Hepatocyte (in vitro differentiated cells): ENCODE measurements around the gene CIAPIN1. TPM values are rescaled to one million over a fixed set of nuclear protein-coding genes. Genes with fewer than 3 reads are reported as not detected.

ENCODE experiments used
- DNase-seq: peaks from one replicate; pipeline ENCODE4 v3.0.0-alpha.2; 2016; ENCODE audit warnings: low spot score
- H2AFZ ChIP-seq: fragments of 200-600 bp; sonication (generic); 2 replicates; pipeline ENCODE4 v1.6.0; 2016; ENCODE audit warnings: antibody characterized with exemption, mild to moderate bottlenecking
- H3K27ac ChIP-seq: fragments of 200-600 bp; sonication (generic); 2 replicates; pipeline ENCODE4 v1.5.1; 2016; ENCODE audit warnings: mild to moderate bottlenecking
- H3K27me3 ChIP-seq: fragments of 200-600 bp; sonication (generic); 2 replicates; pipeline ENCODE4 v1.6.1; 2016
- H3K36me3 ChIP-seq: fragments of 200-600 bp; sonication (generic); replicated peaks from 2 replicates; pipeline ENCODE4 v1.5.1; 2016; ENCODE audit warnings: low read depth; ENCODE audit not compliant: insufficient read depth
- H3K4me1 ChIP-seq: fragments of 200-600 bp; sonication (generic); 2 replicates; pipeline ENCODE4 v1.5.1; 2016; ENCODE audit warnings: mild to moderate bottlenecking, moderate library complexity; ENCODE audit not compliant: insufficient read depth
- H3K4me2 ChIP-seq: fragments of 200-600 bp; sonication (generic); 2 replicates; pipeline ENCODE4 v1.6.0; 2016
- H3K4me3 ChIP-seq: fragments of 200-600 bp; sonication (generic); 2 replicates; pipeline ENCODE4 v1.5.1; 2016; ENCODE audit warnings: mild to moderate bottlenecking
- H3K79me2 ChIP-seq: fragments of 200-600 bp; sonication (generic); 2 replicates; pipeline ENCODE4 v1.6.0; 2017; ENCODE audit warnings: mild to moderate bottlenecking
- H3K9me2 ChIP-seq: fragments of 200-600 bp; sonication (generic); replicated peaks from 2 replicates; pipeline ENCODE4 v1.6.0; 2017; ENCODE audit warnings: mild to moderate bottlenecking; ENCODE audit not compliant: insufficient read depth
- H3K9me3 ChIP-seq: fragments of 200-600 bp; sonication (generic); 2 replicates; pipeline ENCODE4 v1.5.1; 2016; ENCODE audit warnings: low read depth, mild to moderate bottlenecking
- H4K20me1 ChIP-seq: fragments of 200-600 bp; sonication (generic); 2 replicates; pipeline ENCODE4 v1.6.0; 2016; ENCODE audit warnings: mild to moderate bottlenecking; ENCODE audit not compliant: insufficient read depth, poor library complexity, severe bottlenecking
- EZH2 ChIP-seq: fragments of 200-600 bp; sonication (generic); IDR thresholded peaks from 2 replicates; pipeline ENCODE4 v1.6.1; 2016; ENCODE audit warnings: antibody characterized with exemption, mild to moderate bottlenecking, borderline replicate concordance
- EZH2phosphoT487 ChIP-seq: fragments of 200-600 bp; sonication (generic); IDR thresholded peaks from one replicate; pipeline ENCODE4 v1.6.1; 2018; ENCODE audit warnings: antibody characterized with exemption, mild to moderate bottlenecking, low read depth, moderate library complexity; ENCODE audit not compliant: unreplicated experiment, severe bottlenecking
- WGBS: methylation state at CpG from one replicate; pipeline ENCODE4 v1.1.6; 2016; ENCODE audit warnings: low lambda C conversion rate; ENCODE audit errors: missing lambda C conversion rate; 5-methylcytosine and 5-hydroxymethylcytosine counted together
- polyA plus RNA-seq: library from polyadenylated mRNA; unstranded; fragments of >200 nt; fragmentation: Nextera tagmentation; extraction: Ambion mirVana; gene quantifications from 2 replicates; pipeline ENCODE4 v1.2.1, GENCODE V29; 2016
- total RNA-seq: library from RNA; depleted of rRNA; stranded (reverse); fragments of >200 nt; gene quantifications from 2 replicates; pipeline ENCODE4 v1.2.3, GENCODE V29; 2014
- TF ChIP-seq, protein P1 (sequence below): fragments of 200-600 bp; sonication (generic); IDR thresholded peaks from 2 replicates; pipeline ENCODE4 v1.5.1; 2016; ENCODE audit warnings: antibody characterized with exemption, mild to moderate bottlenecking; ENCODE audit not compliant: poor library complexity

The CIAPIN1 gene
- total and polyA plus RNA-seq, 2 experiments from 2014 or later, result 54.2 to 56.1 TPM

DNA sequence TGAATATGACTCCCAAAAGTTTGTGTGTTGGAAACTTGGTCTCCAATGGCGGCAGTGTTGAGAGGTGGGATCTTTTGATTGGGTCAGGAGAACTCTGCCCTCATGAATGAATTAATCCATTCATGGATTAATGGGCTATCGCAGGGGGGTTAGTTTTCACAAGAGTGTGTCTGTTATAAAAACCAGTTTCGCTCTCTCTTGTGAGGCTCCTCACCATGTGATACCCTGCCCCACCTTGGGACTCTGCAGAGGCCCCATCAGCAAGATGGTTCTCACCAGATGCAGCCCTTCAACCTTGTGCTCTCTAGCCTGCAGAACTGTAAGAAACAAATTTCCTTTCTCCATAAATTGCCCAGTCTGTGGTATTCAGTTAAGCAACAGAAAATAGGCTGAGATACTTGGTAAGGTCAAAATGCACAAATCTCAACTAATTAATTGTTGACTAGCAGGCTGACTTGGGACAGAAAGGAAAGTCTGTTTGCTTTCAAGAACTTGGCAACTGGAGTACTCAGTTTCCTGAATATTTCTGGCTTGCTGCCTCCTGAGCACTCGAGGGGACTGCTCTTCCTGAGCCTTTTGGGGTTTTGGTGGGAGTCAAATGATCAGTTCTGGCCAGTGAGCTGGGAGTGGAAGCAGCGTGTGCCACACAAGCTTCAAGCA, 56.4 kb downstream of the CIAPIN1 start:
- Histone ChIP-seq H3K9me2 (no peaks in the 10 kb centered on the region), H4K20me1 (no peaks in the 10 kb centered on the region), H3K27ac (no peak overlapping the region), H3K79me2 (no peaks in the 10 kb centered on the region), H3K27me3 (no peaks in the 10 kb centered on the region), H3K36me3 (no peaks in the 10 kb centered on the region), H3K9me3 (no peaks in the 10 kb centered on the region), H3K4me3 (no peak overlapping the region), H3K4me2 (no peak overlapping the region), H3K4me1 (peaks cover 6% of the 10 kb centered on the region), H2AFZ (no peak overlapping the region)
- TF ChIP-seq, protein P1, sequence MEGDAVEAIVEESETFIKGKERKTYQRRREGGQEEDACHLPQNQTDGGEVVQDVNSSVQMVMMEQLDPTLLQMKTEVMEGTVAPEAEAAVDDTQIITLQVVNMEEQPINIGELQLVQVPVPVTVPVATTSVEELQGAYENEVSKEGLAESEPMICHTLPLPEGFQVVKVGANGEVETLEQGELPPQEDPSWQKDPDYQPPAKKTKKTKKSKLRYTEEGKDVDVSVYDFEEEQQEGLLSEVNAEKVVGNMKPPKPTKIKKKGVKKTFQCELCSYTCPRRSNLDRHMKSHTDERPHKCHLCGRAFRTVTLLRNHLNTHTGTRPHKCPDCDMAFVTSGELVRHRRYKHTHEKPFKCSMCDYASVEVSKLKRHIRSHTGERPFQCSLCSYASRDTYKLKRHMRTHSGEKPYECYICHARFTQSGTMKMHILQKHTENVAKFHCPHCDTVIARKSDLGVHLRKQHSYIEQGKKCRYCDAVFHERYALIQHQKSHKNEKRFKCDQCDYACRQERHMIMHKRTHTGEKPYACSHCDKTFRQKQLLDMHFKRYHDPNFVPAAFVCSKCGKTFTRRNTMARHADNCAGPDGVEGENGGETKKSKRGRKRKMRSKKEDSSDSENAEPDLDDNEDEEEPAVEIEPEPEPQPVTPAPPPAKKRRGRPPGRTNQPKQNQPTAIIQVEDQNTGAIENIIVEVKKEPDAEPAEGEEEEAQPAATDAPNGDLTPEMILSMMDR, result no peak
- 89% methylated on average over 5 of the region's 5 CpGs for WGBS
- no peak for DNase-seq

DNA sequence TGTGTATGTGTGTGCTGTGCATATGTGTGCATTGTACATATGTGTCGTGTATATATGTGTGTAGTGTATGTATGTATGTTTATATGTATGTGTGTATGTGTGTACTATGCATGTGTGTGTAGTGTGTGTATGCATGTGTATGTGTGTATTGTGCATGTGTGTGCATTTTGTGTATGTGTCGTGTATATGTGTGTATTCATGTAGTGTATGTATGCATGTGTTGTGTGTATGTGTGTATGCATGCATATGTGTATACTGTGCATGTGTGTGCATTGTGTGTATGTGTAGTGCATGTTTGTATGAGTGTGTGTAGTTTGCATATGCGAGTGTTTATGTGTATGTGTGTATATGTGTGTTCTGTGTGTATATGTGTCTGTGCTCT, 58.1 kb downstream of the CIAPIN1 start:
- no peaks in the 10 kb centered on the region for H3K9me2 ChIP-seq
- no peaks in the 10 kb centered on the region for H3K27me3 ChIP-seq
- no peaks in the 10 kb centered on the region for H3K79me2 ChIP-seq
- WGBS, result 98% methylated on average over 3 of the region's 3 CpGs
- H3K4me3 ChIP-seq, result no peak overlapping the region
- H4K20me1 ChIP-seq, result no peaks in the 10 kb centered on the region
- H3K27ac ChIP-seq, result no peak overlapping the region
- peaks cover 11% of the 10 kb centered on the region for H3K4me1 ChIP-seq
- H3K9me3 ChIP-seq, result no peaks in the 10 kb centered on the region
- no peak overlapping the region for H2AFZ ChIP-seq
- no peaks in the 10 kb centered on the region for H3K36me3 ChIP-seq
- H3K4me2 ChIP-seq, result no peak overlapping the region
- DNase-seq, result no peak
- TF ChIP-seq, protein P1, result no peak
- TF ChIP-seq EZH2phosphoT487 (no peak), EZH2 (no peak)

DNA sequence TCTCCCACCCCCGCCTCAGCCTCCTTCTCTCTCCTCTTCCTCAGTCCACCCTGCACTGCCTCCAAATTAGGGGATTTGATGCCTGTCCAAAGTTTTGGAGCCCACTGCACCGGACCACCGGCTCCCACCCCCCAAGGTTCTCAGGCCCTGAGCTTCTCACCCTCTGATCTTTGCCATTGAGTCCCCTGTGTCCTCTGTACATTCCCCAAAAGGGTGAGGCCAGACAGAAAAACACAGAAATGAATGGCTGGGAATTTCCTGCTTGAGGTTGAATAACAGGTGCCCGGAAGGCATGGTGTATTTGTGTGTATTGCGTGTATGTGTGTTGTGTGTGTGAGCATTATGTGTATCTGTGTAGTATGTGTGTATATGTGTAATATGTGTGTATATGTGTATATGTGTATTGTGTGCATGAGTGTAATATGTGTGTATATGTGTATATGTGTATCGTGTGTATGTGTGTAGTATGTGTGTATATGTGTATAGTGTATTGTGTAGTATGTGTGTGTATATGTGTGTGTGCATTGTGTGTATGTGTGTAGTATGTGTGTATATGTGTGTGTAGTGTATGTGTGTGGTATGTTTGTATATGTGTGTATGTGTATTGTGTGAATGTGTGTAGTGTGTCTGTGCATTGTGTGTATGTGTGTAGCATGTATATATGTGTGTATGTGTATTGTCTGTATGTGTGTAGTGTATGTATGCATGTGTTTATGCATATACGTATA, 58.7 kb downstream of the CIAPIN1 start:
- WGBS, result 80% methylated on average over 7 of the region's 7 CpGs
- no peak overlapping the region for H2AFZ ChIP-seq
- H3K27me3 ChIP-seq, result no peaks in the 10 kb centered on the region
- H3K27ac ChIP-seq, result peak overlapping the region; percentile 73
- H3K4me2 ChIP-seq, result no peak overlapping the region
- H3K9me3 ChIP-seq, result no peaks in the 10 kb centered on the region
- no peaks in the 10 kb centered on the region for H4K20me1 ChIP-seq
- H3K79me2 ChIP-seq, result no peaks in the 10 kb centered on the region
- H3K4me1 ChIP-seq, result peaks cover 15% of the 10 kb centered on the region
- no peaks in the 10 kb centered on the region for H3K9me2 ChIP-seq
- no peaks in the 10 kb centered on the region for H3K36me3 ChIP-seq
- H3K4me3 ChIP-seq, result no peak overlapping the region
- TF ChIP-seq, protein P1, result no peak
- TF ChIP-seq EZH2phosphoT487 (no peak), EZH2 (no peak)
- DNase-seq, result no peak
